HG03439 (cell line): ENCODE results near the gene THAP4.

ENCODE experiments used
- ATAC-seq: cut with Tn5 transposase; IDR thresholded peaks from one replicate; pipeline ENCODE4 v1.9.1; 2021; ENCODE audit warnings: mild to moderate bottlenecking, moderate library complexity; ENCODE audit not compliant: unreplicated experiment

THAP4 gene

GRCh38 chr2:241551998-241552737, 84.8 kb downstream of the THAP4 start:
- no peak for ATAC-seq

- no peak for ATAC-seq
These were observed 85.4 kb downstream of the THAP4 start for GRCh38 chr2:241551599-241551997.

GRCh38 chr2:241550616-241551580, 86.1 kb downstream of the THAP4 start:
- ATAC-seq: no peak

GRCh38 chr2:241548451-241548835, 88.5 kb downstream of the THAP4 start:
- ATAC-seq: no peak

- no peak for ATAC-seq
These were observed 89.0 kb downstream of the THAP4 start for GRCh38 chr2:241547781-241548450.

GRCh38 chr2:241546771-241547498, 90.0 kb downstream of the THAP4 start:
- no peak for ATAC-seq

- no peak for ATAC-seq
These were observed 91.2 kb downstream of the THAP4 start for GRCh38 chr2:241545523-241546473.

GRCh38 chr2:241545106-241545505, 91.9 kb downstream of the THAP4 start:
- no peak for ATAC-seq

GRCh38 chr2:241542278-241542605, 94.7 kb downstream of the THAP4 start:
- no peak for ATAC-seq

GRCh38 chr2:241541564-241542277, 95.2 kb downstream of the THAP4 start:
- no peak for ATAC-seq

- no peak for ATAC-seq
These were observed 96.0 kb downstream of the THAP4 start for GRCh38 chr2:241540771-241541561.

- ATAC-seq: no peak
These were observed 96.6 kb downstream of the THAP4 start for GRCh38 chr2:241540401-241540770.

GRCh38 chr2:241539616-241540374, 97.2 kb downstream of the THAP4 start:
- no peak for ATAC-seq

GRCh38 chr2:241538838-241539615, 97.9 kb downstream of the THAP4 start:
- ATAC-seq: no peak

GRCh38 chr2:241535871-241536655, 100.9 kb downstream of the THAP4 start:
- no peak for ATAC-seq
